Mesodermal cell (in vitro differentiated cells): ENCODE data around the gene TBKBP1. TPM values are rescaled to one million over a fixed set of nuclear protein-coding genes. Genes with fewer than 3 reads are reported as not detected.

Source experiments
- H3K27ac ChIP-seq: 2 replicates; pipeline ENCODE4 v1.7.0; 2013; ENCODE audit warnings: mild to moderate bottlenecking, low read depth, low read length, moderate library complexity; ENCODE audit not compliant: severe bottlenecking
- H3K36me3 ChIP-seq: 2 replicates; pipeline ENCODE4 v1.7.1; 2013; ENCODE audit warnings: mild to moderate bottlenecking, low read length, moderate library complexity; ENCODE audit not compliant: control insufficient read depth, insufficient read depth
- H3K4me1 ChIP-seq: one replicate; pipeline ENCODE4 v1.7.1; 2013; ENCODE audit warnings: mild to moderate bottlenecking, low read length; ENCODE audit not compliant: insufficient read depth, control insufficient read depth, poor library complexity, severe bottlenecking
- H3K4me3 ChIP-seq: 2 replicates; pipeline ENCODE4 v1.7.0; 2013; ENCODE audit warnings: low read length, control low read depth, mild to moderate bottlenecking; ENCODE audit not compliant: insufficient read depth, poor library complexity, severe bottlenecking; ENCODE audit errors: extremely low read depth
- H3K9me3 ChIP-seq: 2 replicates; pipeline ENCODE4 v1.7.1; 2013; ENCODE audit warnings: mild to moderate bottlenecking, low read length, moderate library complexity; ENCODE audit not compliant: control insufficient read depth
- WGBS, 2 experiments: methylation state at CpG; one replicate each; pipeline ENCODE4 v1.1.5; 2013; ENCODE audit warnings: missing lambda C conversion rate in 2 of 2; ENCODE audit not compliant: insufficient coverage in 2 of 2; 5-methylcytosine and 5-hydroxymethylcytosine counted together
- polyA plus RNA-seq, 2 experiments: library from polyadenylated mRNA; stranded (reverse); fragments of 50-300 nt; gene quantifications; one replicate each; pipeline ENCODE4 v1.2.3, GENCODE V29; 2013

The TBKBP1 gene, protein sequence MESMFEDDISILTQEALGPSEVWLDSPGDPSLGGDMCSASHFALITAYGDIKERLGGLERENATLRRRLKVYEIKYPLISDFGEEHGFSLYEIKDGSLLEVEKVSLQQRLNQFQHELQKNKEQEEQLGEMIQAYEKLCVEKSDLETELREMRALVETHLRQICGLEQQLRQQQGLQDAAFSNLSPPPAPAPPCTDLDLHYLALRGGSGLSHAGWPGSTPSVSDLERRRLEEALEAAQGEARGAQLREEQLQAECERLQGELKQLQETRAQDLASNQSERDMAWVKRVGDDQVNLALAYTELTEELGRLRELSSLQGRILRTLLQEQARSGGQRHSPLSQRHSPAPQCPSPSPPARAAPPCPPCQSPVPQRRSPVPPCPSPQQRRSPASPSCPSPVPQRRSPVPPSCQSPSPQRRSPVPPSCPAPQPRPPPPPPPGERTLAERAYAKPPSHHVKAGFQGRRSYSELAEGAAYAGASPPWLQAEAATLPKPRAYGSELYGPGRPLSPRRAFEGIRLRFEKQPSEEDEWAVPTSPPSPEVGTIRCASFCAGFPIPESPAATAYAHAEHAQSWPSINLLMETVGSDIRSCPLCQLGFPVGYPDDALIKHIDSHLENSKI
- polyA plus RNA-seq (2013, experiment 1 of 2): 21.4 TPM
- 16.4 TPM for polyA plus RNA-seq (2013, experiment 2 of 2)

GRCh38 chr17:47693731-47694580, at the start of gene TBKBP1:
Gene TBKBP1 (plus strand): TSS chr17:47694161. CDS start chr17:47696113, 1,952 bp downstream.
- H3K9me3 ChIP-seq: no peaks in the 10 kb centered on the region
- peaks cover 9% of the 10 kb centered on the region for H3K4me1 ChIP-seq
- peak within 1 kb of the TSS; percentile 76 for H3K27ac ChIP-seq
- peaks cover 14% of the 10 kb centered on the region for H3K36me3 ChIP-seq
- peak within 1 kb of the TSS; percentile 63 for H3K4me3 ChIP-seq
- WGBS, 2 experiments: 0 to 1% methylated on average over 38 to 43 of the region's 87 CpGs

- H3K4me1 ChIP-seq: no peaks in the 10 kb centered on the region
- no peak overlapping the region for H3K4me3 ChIP-seq
- H3K27ac ChIP-seq: no peak overlapping the region
- no peaks in the 10 kb centered on the region for H3K9me3 ChIP-seq
- no peaks in the 10 kb centered on the region for H3K36me3 ChIP-seq
- 78 to 94% methylated on average over 3 to 5 of the region's 5 CpGs for WGBS, 2 experiments
Measured at GRCh38 chr17:47644324-47644723, 49.6 kb upstream of the TBKBP1 start.

DNA sequence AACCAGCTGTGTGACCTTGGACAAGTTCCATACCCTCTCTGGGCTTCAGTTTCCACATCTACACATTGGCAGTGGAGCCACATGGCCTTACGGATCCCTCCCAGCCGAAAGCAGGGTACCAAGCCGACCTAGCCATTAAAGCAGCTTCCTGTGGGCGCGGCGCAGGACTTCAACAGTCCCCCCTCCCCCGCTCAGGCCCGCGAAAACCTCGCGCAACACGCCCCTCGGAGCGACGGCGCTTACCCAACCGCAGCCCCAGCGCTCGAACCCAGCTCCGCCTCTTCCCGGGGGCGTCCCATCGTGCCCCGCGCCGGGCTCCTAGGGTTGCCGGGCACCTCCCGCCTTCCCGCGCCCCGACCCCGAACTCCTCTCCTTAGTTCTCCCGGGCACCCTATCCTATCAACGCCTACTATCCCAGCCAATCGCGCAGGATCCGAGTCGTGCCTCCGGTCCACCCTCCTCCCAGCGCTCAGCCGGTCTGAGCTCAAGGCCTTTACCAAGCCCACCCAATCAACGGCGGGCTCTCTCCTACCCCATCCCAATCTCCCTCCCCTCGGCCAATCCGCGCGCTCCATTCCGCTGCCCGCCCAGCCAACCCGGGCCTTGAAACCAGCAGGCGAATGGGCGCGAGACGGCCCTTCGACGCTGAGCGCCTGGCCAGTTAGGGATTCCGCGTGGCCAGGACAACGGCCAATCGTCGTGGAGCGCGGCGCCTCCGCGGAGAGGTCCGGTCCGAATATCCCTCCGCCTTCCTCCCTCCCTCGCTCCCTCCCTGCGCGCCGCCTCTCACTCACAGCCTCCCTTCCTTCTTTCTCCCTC, 44.6 kb upstream of the TBKBP1 start, which contains the start of gene KPNB1:
TSS of gene KPNB1 (plus strand) at position 767 of the 819 bp plus-strand sequence. CDS start 326 bp downstream, outside the sequence.
- Histone ChIP-seq H3K9me3 (no peaks in the 10 kb centered on the region), H3K4me1 (peaks cover 16% of the 10 kb centered on the region), H3K27ac (peak within 1 kb of the TSS; percentile 90), H3K4me3 (peak within 1 kb of the TSS; percentile 70), H3K36me3 (peaks cover 38% of the 10 kb centered on the region)
- WGBS, 2 experiments: 0% methylated on average over 46 to 50 of the region's 74 CpGs

DNA sequence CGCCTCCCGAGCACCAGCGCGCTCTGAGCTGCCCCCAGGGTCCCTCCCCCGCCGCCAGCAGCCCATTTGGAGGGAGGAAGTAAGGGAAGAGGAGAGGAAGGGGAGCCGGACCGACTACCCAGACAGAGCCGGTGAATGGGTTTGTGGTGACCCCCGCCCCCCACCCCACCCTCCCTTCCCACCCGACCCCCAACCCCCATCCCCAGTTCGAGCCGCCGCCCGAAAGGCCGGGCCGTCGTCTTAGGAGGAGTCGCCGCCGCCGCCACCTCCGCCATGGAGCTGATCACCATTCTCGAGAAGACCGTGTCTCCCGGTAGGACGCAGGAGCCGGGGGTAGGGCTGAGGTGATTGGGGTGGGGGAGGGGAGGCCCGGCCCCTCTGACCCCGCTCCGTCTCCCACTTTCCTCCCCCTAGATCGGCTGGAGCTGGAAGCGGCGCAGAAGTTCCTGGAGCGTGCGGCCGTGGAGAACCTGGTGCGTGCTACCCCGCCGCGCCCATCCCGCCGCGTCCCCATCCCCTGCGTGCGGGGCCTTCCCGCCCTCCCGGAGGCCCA, 43.9 kb upstream of the TBKBP1 start:
- 0% methylated on average over 10 of the region's 48 CpGs; no CpG with 5 or more reads in 1 of the 2 experiments for WGBS, 2 experiments
- H3K27ac ChIP-seq: peak overlapping the region; percentile 58
- peaks cover 45% of the 10 kb centered on the region for H3K36me3 ChIP-seq
- peak overlapping the region; percentile 66 for H3K4me3 ChIP-seq
- peaks cover 16% of the 10 kb centered on the region for H3K4me1 ChIP-seq
- no peaks in the 10 kb centered on the region for H3K9me3 ChIP-seq

GRCh38 chr17:47650525-47651522, 43.1 kb upstream of the TBKBP1 start:
- Histone ChIP-seq H3K4me1 (peaks cover 16% of the 10 kb centered on the region), H3K9me3 (no peaks in the 10 kb centered on the region), H3K27ac (peak overlapping the region; percentile 51), H3K4me3 (peak overlapping the region; percentile 66), H3K36me3 (peaks cover 53% of the 10 kb centered on the region)
- WGBS, 2 experiments: 2% methylated on average over 11 to 28 of the region's 39 CpGs

GRCh38 chr17:47651704-47652103, 42.3 kb upstream of the TBKBP1 start:
- Histone ChIP-seq H3K4me1 (peaks cover 16% of the 10 kb centered on the region), H3K27ac (no peak overlapping the region), H3K9me3 (no peaks in the 10 kb centered on the region), H3K36me3 (peaks cover 62% of the 10 kb centered on the region), H3K4me3 (peak overlapping the region; percentile 66)
- WGBS, 2 experiments: 55 to 86% methylated on average over 1 of the region's 2 CpGs

- 95 to 96% methylated on average over 3 to 4 of the region's 6 CpGs for WGBS, 2 experiments
- Histone ChIP-seq H3K4me1 (peaks cover 16% of the 10 kb centered on the region), H3K9me3 (no peaks in the 10 kb centered on the region), H3K27ac (no peak overlapping the region), H3K36me3 (peaks cover 70% of the 10 kb centered on the region), H3K4me3 (peak overlapping the region; percentile 66)
Measured at GRCh38 chr17:47652570-47652969, 41.4 kb upstream of the TBKBP1 start.

- Histone ChIP-seq H3K9me3 (no peaks in the 10 kb centered on the region), H3K4me3 (peak overlapping the region; percentile 9), H3K4me1 (peaks cover 16% of the 10 kb centered on the region), H3K27ac (no peak overlapping the region), H3K36me3 (peaks cover 79% of the 10 kb centered on the region)
- 44 to 50% methylated on average over 1 of the region's 2 CpGs for WGBS, 2 experiments
Measured at GRCh38 chr17:47653442-47653841, 40.5 kb upstream of the TBKBP1 start.

DNA sequence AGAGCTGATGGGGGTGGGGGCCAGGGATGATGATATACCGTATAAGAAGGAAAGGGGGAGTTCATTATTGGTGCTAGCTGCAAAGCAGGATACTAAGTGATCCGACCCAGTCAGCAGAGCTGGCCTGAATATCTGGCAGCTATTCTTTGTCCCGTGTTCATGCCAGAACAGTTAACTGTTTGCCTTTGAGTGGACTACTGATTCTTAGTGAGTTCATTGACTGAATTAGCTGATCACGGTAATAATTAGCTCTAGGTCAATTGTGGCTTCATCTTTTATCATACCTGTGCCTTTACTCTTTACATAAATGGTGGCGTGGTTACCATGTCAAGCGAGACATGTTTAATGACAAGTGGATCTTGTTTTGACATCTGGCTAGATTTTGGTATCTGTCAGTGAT, 39.0 kb upstream of the TBKBP1 start:
- H3K27ac ChIP-seq: no peak overlapping the region
- WGBS, 2 experiments: 94 to 100% methylated on average over 4 to 5 of the region's 6 CpGs
- H3K4me3 ChIP-seq: no peak overlapping the region
- no peaks in the 10 kb centered on the region for H3K9me3 ChIP-seq
- H3K4me1 ChIP-seq: peaks cover 16% of the 10 kb centered on the region
- H3K36me3 ChIP-seq: peaks cover 94% of the 10 kb centered on the region
